Stimulated activated CD4-positive, alpha-beta T cell treated with anti-CD3 and anti-CD28 coated beads, Interleukin-1b, Interleukin-23, amount 100 ng/mL, for 1 hour (primary cell): Measurements from ENCODE around the gene PRDM11.
"Not testable (repeated sequence)": the region's sequence is repeated elsewhere in the genome, so short reads cannot be mapped to it uniquely, and the experiment has no call there.

ENCODE experiments used
- DNase-seq, 2 donors: peaks; one replicate each; pipeline ENCODE4 v3.0.0-alpha.2; 2020; ENCODE audit warnings: low read depth in 2 of 2

Gene PRDM11

GRCh38 chr11:45233121-45233803 is 86.8 kb downstream of the PRDM11 start:
- DNase-seq: peak; percentile 7 to 45

GRCh38 chr11:45233804-45234170 is 87.3 kb downstream of the PRDM11 start:
- no peak for DNase-seq

- no peak for DNase-seq
These were observed 88.0 kb downstream of the PRDM11 start for GRCh38 chr11:45234306-45235006.

GRCh38 chr11:45237711-45238315 is 91.4 kb downstream of the PRDM11 start:
- DNase-seq: no peak

- no peak for DNase-seq
These were observed 92.3 kb downstream of the PRDM11 start for GRCh38 chr11:45238724-45239123.

GRCh38 chr11:45239733-45240132 is 93.3 kb downstream of the PRDM11 start:
- DNase-seq: no peak

GRCh38 chr11:45243967-45244366 is 97.5 kb downstream of the PRDM11 start:
- no peak for DNase-seq

GRCh38 chr11:45245218-45246045 is 99.0 kb downstream of the PRDM11 start:
- no peak for DNase-seq

- DNase-seq: no peak
These were observed 99.8 kb downstream of the PRDM11 start for GRCh38 chr11:45246241-45246640.

GRCh38 chr11:45247433-45247832 is 101.0 kb downstream of the PRDM11 start:
- no peak for DNase-seq

GRCh38 chr11:45248501-45249011 is 102.1 kb downstream of the PRDM11 start:
- no peak for DNase-seq

- DNase-seq: not testable (repeated sequence)
These were observed 102.9 kb downstream of the PRDM11 start for GRCh38 chr11:45249372-45249771.

GRCh38 chr11:45250035-45250718 is 103.7 kb downstream of the PRDM11 start:
- no peak for DNase-seq

GRCh38 chr11:45252134-45252856 is 105.9 kb downstream of the PRDM11 start:
- DNase-seq: no peak

- no peak for DNase-seq
These were observed 106.4 kb downstream of the PRDM11 start for GRCh38 chr11:45252877-45253276.

- no peak for DNase-seq
These were observed 107.2 kb downstream of the PRDM11 start for GRCh38 chr11:45253640-45254039.

GRCh38 chr11:45254070-45254469 is 107.6 kb downstream of the PRDM11 start:
- no peak for DNase-seq

GRCh38 chr11:45258982-45259530 is 112.6 kb downstream of the PRDM11 start:
- DNase-seq: no peak

GRCh38 chr11:45259592-45259991 is 113.2 kb downstream of the PRDM11 start:
- no peak for DNase-seq

- DNase-seq: no peak
These were observed 113.6 kb downstream of the PRDM11 start for GRCh38 chr11:45260071-45260470.
